Effector CD8-positive, alpha-beta T cell (primary cell): ENCODE data around the gene C20orf204.
"Not testable (repeated sequence)": the region's sequence is repeated elsewhere in the genome, so short reads cannot be mapped to it uniquely, and the experiment has no call there.

Source experiments
- DNase-seq: peaks from one replicate; lab custom pipeline; 2025; lab: John Stamatoyannopoulos, UW
- total RNA-seq, 4 experiments: gene quantifications; one replicate each; lab custom pipeline; 2026; lab: John Stamatoyannopoulos, UW

C20orf204 gene
- 6.6 to 17.8 (median 11.8) reads per million in 4 experiments for total RNA-seq

GRCh38 chr20:64035933-64036345, at the start of gene C20orf204:
TSS of gene C20orf204 (plus strand) at chr20:64036182. CDS start at chr20:64036324, 142 bp downstream.
- DNase-seq = no peak

DNA sequence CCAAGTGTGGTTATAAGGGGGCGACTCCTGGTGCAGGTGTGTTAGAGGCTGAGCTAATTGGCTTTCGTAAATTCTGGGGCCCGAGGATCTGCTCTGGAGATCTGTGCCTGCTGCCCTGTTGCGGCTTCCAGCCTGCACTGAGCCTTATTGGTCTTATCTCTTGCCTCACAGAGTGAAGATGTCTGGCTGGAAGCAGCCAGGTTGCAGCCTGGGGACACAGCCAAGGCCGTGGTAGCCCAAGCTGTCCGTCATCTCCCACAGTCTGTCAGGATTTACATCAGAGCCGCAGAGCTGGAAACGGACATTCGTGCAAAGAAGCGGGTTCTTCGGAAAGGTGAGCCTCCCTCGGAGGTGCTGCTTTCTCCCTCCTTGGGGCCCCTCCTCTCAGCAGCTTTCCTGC, 35.1 kb upstream of the C20orf204 start:
- no peak for DNase-seq

GRCh38 chr20:64001607-64002011, 34.4 kb upstream of the C20orf204 start:
- DNase-seq = no peak

DNA sequence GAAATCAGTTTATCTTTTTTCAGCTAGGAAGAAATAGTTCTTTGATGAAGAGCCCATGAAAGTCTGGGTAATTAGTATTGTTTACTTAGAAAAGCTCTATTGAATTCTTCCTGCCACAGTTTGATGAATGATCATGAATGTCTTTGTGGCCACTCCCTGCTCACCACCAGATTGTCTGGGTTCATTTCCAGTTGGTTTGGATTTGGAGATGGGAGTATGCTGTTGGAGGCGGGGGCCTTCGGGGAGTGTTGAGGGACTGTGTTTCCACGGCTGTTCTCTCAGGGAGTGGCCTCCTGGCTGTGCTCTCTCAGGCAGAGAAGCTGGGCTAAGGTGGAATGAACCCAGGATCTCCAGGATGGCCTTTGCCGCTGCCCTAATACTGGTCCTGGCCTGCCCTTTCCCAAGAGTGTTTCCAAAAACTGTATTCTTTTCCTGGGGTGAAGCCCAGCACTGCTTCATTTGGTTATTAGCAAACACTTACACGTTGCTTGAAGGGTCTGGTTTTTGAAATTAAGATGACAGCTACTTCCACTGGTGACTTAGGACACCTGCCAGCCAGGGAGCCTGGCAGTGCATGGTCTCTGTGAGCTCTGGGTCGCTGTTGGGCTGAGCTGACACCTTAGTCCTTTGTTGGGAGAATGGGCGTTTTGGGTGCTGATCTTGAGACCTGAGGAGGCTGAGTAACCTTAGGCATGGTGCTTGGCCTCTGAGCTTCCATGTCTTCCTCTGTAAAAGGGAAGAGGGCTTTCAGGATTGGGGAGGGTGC, 31.8 kb upstream of the C20orf204 start:
- no peak for DNase-seq

DNA sequence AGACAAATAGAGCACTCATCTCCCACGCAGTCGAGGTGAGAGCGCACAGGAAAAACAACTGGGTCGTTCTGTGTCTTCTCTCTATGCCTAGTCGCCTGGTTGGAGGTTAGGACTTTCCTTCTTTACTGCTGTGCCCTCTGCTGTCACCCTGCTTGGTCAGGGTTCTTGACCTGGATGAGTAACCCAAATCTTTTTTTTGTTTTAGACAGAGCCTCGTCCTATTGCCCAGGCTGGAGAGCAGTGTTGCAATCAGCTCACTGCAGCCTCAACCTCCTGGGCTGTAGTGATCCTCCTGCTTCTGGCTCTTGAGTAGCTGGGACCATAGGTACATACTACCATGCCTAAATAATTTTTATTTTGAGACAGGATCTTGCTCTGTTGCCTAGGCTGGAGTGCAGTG, 30.6 kb upstream of the C20orf204 start:
- DNase-seq = no peak

- DNase-seq = no peak
Measured at GRCh38 chr20:64006490-64006889, 29.5 kb upstream of the C20orf204 start.

- DNase-seq = no peak
Measured at GRCh38 chr20:64006902-64007301, 29.1 kb upstream of the C20orf204 start.

GRCh38 chr20:64009811-64010387, 26.1 kb upstream of the C20orf204 start:
- DNase-seq = no peak

DNA sequence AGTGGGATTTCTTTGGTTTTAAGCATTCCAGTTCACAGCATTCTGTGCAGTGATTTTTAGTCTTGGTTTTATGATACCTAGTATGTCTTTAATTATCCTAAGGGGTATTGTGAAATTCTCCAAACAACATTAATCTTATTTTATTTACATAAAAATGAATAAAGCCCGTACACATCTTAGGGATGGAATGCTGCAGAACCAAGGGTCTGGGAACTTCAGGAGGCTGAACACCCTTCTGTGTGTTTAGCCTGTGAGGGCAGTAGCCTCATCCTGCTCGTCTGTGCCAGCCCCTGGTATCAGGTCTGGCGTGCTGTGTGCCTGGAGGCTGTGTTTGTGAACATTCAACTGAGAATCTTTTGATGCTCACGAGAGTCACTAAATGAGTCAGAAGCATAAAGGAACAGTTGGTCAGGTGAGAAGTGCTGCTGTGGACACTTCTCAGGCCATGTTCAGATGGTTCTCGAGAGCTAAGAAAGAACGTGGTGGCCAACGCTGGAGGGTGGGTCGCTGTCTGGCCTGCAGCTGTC, 25.2 kb upstream of the C20orf204 start:
- DNase-seq = no peak

- no peak for DNase-seq
Measured at GRCh38 chr20:64011366-64011779, 24.6 kb upstream of the C20orf204 start.

DNA sequence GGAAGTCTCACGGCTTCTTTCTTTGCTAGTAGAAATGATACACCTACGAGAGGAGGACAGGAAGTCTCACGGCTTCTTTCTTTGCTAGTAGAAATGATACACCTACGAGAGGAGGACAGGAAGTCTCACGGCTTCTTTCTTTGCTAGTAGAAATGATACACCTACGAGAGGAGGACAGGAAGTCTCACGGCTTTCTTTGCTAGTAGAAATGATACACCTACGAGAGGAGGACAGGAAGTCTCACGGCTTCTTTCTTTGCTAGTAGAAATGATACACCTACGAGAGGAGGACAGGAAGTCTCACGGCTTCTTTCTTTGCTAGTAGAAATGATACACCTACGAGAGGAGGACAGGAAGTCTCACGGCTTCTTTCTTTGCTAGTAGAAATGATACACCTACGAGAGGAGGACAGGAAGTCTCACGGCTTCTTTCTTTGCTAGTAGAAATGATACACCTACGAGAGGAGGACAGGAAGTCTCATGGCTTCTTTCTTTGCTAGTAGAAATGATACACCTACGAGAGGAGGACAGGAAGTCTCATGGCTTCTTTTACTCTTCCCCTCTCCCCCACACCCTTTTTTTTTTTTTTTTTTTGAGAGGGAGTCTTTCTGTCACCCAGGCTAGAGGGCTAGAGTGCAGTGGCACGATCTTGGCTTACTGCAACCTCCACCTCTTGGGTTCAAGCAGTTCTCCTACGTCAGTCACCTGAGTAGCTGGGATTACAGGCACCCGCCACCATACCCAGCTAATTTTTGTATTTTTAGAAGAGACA, 23.4 kb upstream of the C20orf204 start:
- not testable (repeated sequence) for DNase-seq

GRCh38 chr20:64015635-64016034, 20.3 kb upstream of the C20orf204 start:
- no peak for DNase-seq

GRCh38 chr20:64021124-64021975, 14.6 kb upstream of the C20orf204 start:
- no peak for DNase-seq

DNA sequence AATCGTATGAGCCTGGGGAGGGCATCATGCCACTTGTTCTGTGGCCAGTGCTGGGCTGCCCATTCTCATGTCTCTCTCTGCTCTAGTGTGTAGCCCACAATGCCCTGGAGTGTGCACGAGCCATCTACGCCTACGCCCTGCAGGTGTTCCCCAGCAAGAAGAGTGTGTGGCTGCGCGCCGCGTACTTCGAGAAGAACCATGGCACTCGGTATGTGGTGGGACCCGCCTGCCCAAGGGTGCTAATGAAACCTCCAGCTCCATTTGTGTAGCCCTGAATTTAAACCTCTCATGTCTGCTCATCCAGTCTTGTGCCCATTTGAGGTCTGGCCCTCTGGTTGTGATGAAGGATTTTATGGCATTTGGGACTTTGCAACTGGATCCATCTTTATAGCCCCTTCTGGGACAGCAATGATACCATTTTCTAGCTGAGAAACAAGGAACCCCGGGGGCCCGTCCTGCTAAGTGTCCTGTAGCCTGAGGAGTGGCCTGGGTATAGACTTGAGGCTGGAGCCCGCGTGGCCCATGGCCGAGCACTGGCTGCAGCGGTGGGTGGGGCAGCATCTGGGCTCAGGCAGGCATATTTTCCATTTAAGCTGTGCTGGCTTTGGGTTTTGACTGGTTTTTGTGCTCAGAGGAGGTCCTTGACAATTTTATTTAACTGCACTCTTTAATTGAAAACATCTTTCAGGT, 13.2 kb upstream of the C20orf204 start:
- DNase-seq = no peak

DNA sequence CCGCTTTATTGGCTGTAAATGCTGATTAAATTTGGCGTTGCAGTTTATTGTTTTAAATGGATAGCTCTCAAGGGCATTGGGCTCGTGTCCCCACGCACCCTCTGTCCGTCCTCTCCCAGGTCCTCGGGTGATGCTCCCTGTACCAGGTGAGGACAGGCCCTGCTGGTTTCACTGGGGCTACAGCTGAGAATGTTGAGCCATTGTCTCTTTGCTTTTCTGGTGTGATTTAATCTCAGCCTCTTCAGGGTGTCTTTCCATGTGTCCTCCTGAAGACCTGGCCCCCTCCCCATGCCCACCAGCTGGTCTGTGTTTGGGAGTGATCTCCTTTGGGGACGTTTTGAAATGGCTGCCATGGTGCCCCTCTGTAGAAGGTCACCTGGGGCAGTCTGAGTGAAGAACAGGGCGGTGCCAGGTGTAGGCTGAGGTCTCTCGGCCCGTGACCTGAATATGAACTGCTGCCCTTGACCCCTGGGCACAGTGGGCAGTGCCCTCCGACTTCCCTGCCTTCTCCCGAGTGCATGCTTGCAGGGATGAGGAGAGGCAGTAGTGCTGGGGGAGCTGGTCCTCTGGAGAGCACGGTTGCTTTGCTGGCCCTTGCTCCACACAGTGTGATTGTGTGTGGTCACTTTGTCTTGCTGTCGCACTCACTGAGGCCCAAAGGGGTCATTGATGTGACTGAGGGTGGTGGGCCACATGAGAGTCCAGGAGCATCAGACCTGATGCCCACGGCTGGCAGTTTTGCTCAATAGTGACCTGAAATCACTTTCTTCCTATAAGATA, 12.4 kb upstream of the C20orf204 start:
- DNase-seq = no peak

- no peak for DNase-seq
Measured at GRCh38 chr20:64024141-64024990, 11.6 kb upstream of the C20orf204 start.

GRCh38 chr20:64025101-64025825, 10.7 kb upstream of the C20orf204 start:
- no peak for DNase-seq

GRCh38 chr20:64025826-64026412, 10.1 kb upstream of the C20orf204 start:
- DNase-seq = no peak
